CD4-positive, alpha-beta memory T cell (primary cell): Measurements from ENCODE around the gene BOC. TPM values are rescaled to one million over a fixed set of nuclear protein-coding genes. Genes with fewer than 3 reads are reported as not detected.

Experiments
- CTCF ChIA-PET: fragments of 350-600 bp; sonication (Branson Sonifier 250); formaldehyde crosslinking; loops from one replicate; lab custom pipeline; 2021; ENCODE audit warnings: inconsistent platforms; ENCODE audit not compliant: partially characterized antibody; lab: Charles Lee
- POLR2A ChIA-PET: fragments of 350-600 bp; sonication (Branson Sonifier 250); formaldehyde crosslinking; loops from one replicate; lab custom pipeline; 2021; ENCODE audit not compliant: partially characterized antibody; lab: Charles Lee
- DNase-seq, 5 donors: peaks; one replicate each; pipeline versions ENCODE4 v3.0.0 to v3.0.0-alpha.2; 2020 to 2022; ENCODE audit warnings: mixed read lengths in 1 of 5
- H3K27ac ChIP-seq: one replicate; pipeline ENCODE4 v1.7.0; 2013; ENCODE audit warnings: low read depth, low read length
- H3K27me3 ChIP-seq: 2 replicates; pipeline ENCODE4 v1.7.0; 2013; ENCODE audit warnings: mild to moderate bottlenecking, low read length, moderate library complexity; ENCODE audit not compliant: insufficient read depth
- H3K36me3 ChIP-seq: 2 replicates; pipeline ENCODE4 v1.7.0; 2013; ENCODE audit warnings: mild to moderate bottlenecking, low read length, moderate library complexity; ENCODE audit not compliant: insufficient read depth
- H3K4me1 ChIP-seq: 2 replicates; pipeline ENCODE4 v1.7.0; 2013; ENCODE audit warnings: mild to moderate bottlenecking, low read length, moderate library complexity; ENCODE audit not compliant: insufficient read depth
- H3K4me3 ChIP-seq, 2 donors: one replicate each; pipeline ENCODE4 v1.7.0; 2013; ENCODE audit warnings: low read length in 2 of 2, mild to moderate bottlenecking in 1 of 2
- H3K9me3 ChIP-seq, 2 donors: one replicate each; pipeline ENCODE4 v1.7.0; 2013; ENCODE audit warnings: low read length in 2 of 2, control low read depth in 1 of 2; ENCODE audit not compliant: control insufficient read depth in 1 of 2
- H3K27ac Mint-ChIP-seq, 7 donors: one replicate each; pipeline ENCODE4 v1.8.0; 2020 to 2021; ENCODE audit warnings: mixed read lengths in 7 of 7, mild to moderate bottlenecking in 6 of 7, inconsistent platforms in 3 of 7, moderate library complexity in 3 of 7
- H3K27me3 Mint-ChIP-seq, 2 donors: one replicate each; pipeline ENCODE4 v1.8.0; 2020 to 2021; ENCODE audit warnings: mixed read lengths in 2 of 2
- H3K36me3 Mint-ChIP-seq, 2 donors: one replicate each; pipeline ENCODE4 v1.8.0; 2020 to 2021; ENCODE audit warnings: mixed read lengths in 2 of 2, inconsistent platforms in 1 of 2, mild to moderate bottlenecking in 1 of 2
- H3K4me1 Mint-ChIP-seq, 4 donors: one replicate each; pipeline ENCODE4 v1.8.0; 2020 to 2021; ENCODE audit warnings: mixed read lengths in 4 of 4, mild to moderate bottlenecking in 1 of 4
- H3K4me3 Mint-ChIP-seq, 8 donors: one replicate each; pipeline ENCODE4 v1.8.0; 2020 to 2021; ENCODE audit warnings: mixed read lengths in 8 of 8, mild to moderate bottlenecking in 7 of 8, moderate library complexity in 6 of 8, inconsistent platforms in 3 of 8
- H3K9me3 Mint-ChIP-seq, 8 donors: one replicate each; pipeline ENCODE4 v1.8.0; 2020 to 2021; ENCODE audit warnings: mixed read lengths in 8 of 8, mild to moderate bottlenecking in 5 of 8, inconsistent platforms in 3 of 8, moderate library complexity in 1 of 8
- intact Hi-C: fragments of 100-400 bp; cut with micrococcal nuclease; formaldehyde crosslinking; loops from one replicate; pipeline ENCODE4 v1.15.1; 2023
- polyA plus RNA-seq, 2 donors: library from polyadenylated mRNA; unstranded; fragments of 300-500 nt; fragmentation: Illumina TruSeq; gene quantifications; one replicate each; pipeline ENCODE4 v1.2.3, GENCODE V29; 2021
- total RNA-seq, 2 experiments: library from RNA; stranded (reverse); gene quantifications; one replicate each; pipeline ENCODE4 v1.2.3, GENCODE V29; 2021

The BOC gene
- total and polyA plus RNA-seq, 4 experiments from 2014 or later = not detected

DNA sequence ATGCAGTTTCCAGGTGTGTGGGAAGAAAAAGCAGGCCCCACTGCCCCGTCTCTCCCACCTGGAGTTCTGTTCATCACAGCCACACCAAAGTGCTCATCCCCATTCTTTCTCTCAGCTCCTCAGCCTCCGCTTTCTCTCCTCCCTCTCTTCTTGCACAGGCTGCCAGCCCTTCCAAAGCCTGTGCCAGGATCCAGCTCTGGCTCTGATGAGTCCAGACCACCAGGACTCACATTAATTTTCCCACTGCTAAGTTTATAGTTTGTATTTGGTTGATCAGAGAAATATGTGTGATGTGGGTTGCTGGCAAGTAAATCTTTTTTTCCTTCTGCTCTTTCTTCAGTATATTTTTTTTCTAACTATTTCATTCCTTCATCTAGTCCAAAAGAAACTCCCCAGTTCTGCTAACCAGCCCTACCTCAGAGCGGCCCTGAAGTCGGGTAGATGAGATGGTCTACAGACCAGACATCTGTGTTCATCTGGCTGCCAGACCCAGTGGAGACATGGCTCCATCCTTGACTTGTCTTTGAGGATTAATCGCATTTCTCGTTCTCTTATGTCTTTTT, 49.8 kb downstream of the BOC start:
- H3K4me3 Mint-ChIP-seq = no peak overlapping the region
- Histone ChIP-seq H3K36me3 (no peaks in the 10 kb centered on the region), H3K9me3 (no peaks in the 10 kb centered on the region), H3K4me1 (no peaks in the 10 kb centered on the region), H3K27ac (no peak overlapping the region), H3K4me3 (no peak overlapping the region), H3K27me3 (no peaks in the 10 kb centered on the region)
- intact Hi-C loops = no loop called here
- no peak overlapping the region for H3K27ac Mint-ChIP-seq
- ChIA-PET CTCF (no interaction called here), POLR2A (no interaction called here)
- peaks cover 1 to 6% of the 10 kb centered on the region in 2 donors for H3K27me3 Mint-ChIP-seq
- H3K36me3 Mint-ChIP-seq = no peaks in the 10 kb centered on the region
- no peak for DNase-seq
- no peaks in the 10 kb centered on the region for H3K9me3 Mint-ChIP-seq
- no peaks in the 10 kb centered on the region for H3K4me1 Mint-ChIP-seq

DNA sequence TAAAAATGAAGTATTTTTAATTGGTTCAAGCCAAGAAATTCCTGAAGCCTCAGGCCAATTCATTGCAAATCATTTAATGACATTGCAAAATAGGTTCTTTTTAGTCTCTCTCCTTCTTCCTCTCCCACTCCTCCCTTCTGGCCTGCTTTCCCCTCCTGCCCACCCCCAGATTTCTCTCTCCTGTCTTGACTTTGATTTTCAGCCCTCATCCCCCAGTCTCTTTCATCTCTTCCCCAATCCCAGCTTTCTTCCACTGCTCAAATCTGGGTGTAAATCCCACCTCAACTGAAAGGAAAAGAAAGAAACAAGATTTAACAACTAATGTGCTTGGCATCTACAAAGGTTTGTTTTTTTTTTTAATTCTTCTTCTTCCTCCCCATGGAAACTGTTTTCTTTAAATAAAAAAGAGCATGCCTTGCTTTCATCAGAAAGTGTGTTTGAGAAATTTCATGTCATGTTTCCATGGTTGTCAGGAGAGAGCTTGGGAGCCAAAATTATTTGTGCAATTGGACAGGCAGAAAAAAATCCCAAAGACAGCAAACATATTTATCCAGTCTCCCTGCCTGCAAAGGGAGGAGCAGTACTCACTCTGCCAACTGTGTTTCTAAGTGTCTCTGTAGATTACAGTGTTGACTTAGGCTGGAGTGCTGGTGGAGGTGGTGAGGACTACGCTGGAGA, 50.4 kb downstream of the BOC start:
- Histone ChIP-seq H3K36me3 (no peaks in the 10 kb centered on the region), H3K4me1 (no peaks in the 10 kb centered on the region), H3K27me3 (no peaks in the 10 kb centered on the region), H3K9me3 (no peaks in the 10 kb centered on the region), H3K27ac (no peak overlapping the region), H3K4me3 (no peak overlapping the region)
- Mint-ChIP-seq H3K36me3 (no peaks in the 10 kb centered on the region), H3K9me3 (no peaks in the 10 kb centered on the region), H3K4me1 (no peaks in the 10 kb centered on the region), H3K27ac (no peak overlapping the region), H3K27me3 (peaks cover 1 to 6% of the 10 kb centered on the region in 2 donors), H3K4me3 (no peak overlapping the region)
- ChIA-PET CTCF (interaction anchor here (1.2 kb wide), 1 partner anchor 27 kb away, joined by 3 read pairs; no protein-coding TSS in a partner anchor), POLR2A (no interaction called here)
- intact Hi-C loops = no loop called here
- no peak for DNase-seq

DNA sequence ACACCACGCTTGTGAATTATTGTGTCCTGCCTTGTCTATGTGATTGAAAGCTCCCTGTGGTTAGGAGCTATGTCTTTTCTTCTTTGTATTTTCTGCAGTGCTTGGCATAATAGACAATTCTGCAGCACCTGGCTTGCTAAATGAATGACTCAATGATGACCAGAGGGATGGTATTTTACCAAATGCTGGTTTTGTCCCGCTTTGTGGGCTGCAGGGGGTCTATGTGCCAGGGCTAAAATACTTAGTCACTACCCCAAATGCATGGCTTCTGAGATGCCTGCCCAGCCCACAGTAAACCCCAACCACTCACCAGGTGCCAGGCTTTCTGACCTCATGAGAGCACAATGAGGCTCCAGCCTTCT, 50.9 kb downstream of the BOC start:
- no peaks in the 10 kb centered on the region for H3K9me3 ChIP-seq
- DNase-seq = no peak
- no peak overlapping the region for H3K4me3 ChIP-seq
- no peak overlapping the region for H3K27ac ChIP-seq
- peaks cover 1 to 6% of the 10 kb centered on the region in 2 donors for H3K27me3 Mint-ChIP-seq
- no peaks in the 10 kb centered on the region for H3K9me3 Mint-ChIP-seq
- no peak overlapping the region for H3K27ac Mint-ChIP-seq
- H3K36me3 Mint-ChIP-seq = no peaks in the 10 kb centered on the region
- ChIA-PET CTCF (interaction anchor here (1.2 kb wide), 1 partner anchor 26 kb away, joined by 3 read pairs; no protein-coding TSS in a partner anchor), POLR2A (no interaction called here)
- no peak overlapping the region for H3K4me3 Mint-ChIP-seq
- no peaks in the 10 kb centered on the region for H3K4me1 ChIP-seq
- H3K27me3 ChIP-seq = no peaks in the 10 kb centered on the region
- intact Hi-C loops = no loop called here
- no peaks in the 10 kb centered on the region for H3K4me1 Mint-ChIP-seq
- no peaks in the 10 kb centered on the region for H3K36me3 ChIP-seq

DNA sequence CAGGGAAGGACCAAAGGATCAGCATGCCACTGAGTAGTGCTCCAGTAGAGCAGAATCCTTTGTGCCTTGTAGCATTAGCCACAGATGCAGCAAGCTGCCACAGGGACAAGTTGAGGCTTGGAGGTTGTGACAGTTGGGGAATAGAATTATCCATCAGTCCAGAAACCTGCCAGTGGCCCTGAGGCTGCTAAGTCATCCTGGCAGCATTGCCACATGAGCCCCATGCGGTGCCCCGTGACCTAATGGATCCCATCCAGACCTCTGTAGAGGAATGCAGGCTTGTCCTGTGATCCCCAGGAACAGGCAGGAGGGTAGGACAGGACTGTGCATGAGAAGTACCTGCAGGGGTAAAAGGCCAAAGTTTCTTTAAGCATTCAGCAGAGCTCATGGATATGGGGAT, 51.7 kb downstream of the BOC start:
- no peaks in the 10 kb centered on the region for H3K4me1 ChIP-seq
- H3K27me3 ChIP-seq = no peaks in the 10 kb centered on the region
- H3K27me3 Mint-ChIP-seq = peaks cover 1 to 8% of the 10 kb centered on the region in 2 donors
- H3K4me3 Mint-ChIP-seq = no peak overlapping the region
- DNase-seq = no peak
- POLR2A ChIA-PET = no interaction called here
- intact Hi-C loops = no loop called here
- H3K27ac Mint-ChIP-seq = no peak overlapping the region
- H3K4me3 ChIP-seq = no peak overlapping the region
- CTCF ChIA-PET = interaction anchor here (0.6 to 1.9 kb wide), 2 partner anchors 26 to 1224 kb away, joined by 3 to 5 read pairs; no protein-coding TSS in a partner anchor
- H3K4me1 Mint-ChIP-seq = no peaks in the 10 kb centered on the region
- no peaks in the 10 kb centered on the region for H3K9me3 Mint-ChIP-seq
- no peak overlapping the region for H3K27ac ChIP-seq
- H3K36me3 Mint-ChIP-seq = no peaks in the 10 kb centered on the region
- no peaks in the 10 kb centered on the region for H3K9me3 ChIP-seq
- H3K36me3 ChIP-seq = no peaks in the 10 kb centered on the region

DNA sequence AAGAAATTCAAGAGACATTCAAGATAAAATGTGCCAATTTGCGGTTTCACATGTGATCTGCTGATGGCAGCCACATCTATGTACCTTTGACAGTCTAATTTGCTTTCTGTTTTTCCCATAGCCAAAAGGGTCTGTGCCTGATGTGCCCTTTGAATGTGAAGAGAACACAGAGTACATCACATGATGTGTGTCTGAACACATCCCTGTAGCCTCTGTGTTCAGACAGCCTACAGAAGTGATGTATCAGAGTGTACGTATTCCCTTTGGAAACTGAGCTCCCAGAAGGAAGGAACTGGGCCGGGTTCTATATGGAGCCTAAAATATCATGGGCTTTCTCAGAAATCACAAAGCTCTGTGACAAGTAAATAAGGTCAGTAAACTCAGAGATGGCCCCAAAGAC, 52.4 kb downstream of the BOC start:
- CTCF ChIA-PET = interaction anchor here (1.9 kb wide), 1 partner anchor 25 kb away, joined by 5 read pairs; no protein-coding TSS in a partner anchor
- no peak overlapping the region for H3K4me3 Mint-ChIP-seq
- DNase-seq = no peak
- peaks cover 1 to 10% of the 10 kb centered on the region in 2 donors for H3K27me3 Mint-ChIP-seq
- no peaks in the 10 kb centered on the region for H3K36me3 ChIP-seq
- H3K9me3 ChIP-seq = no peaks in the 10 kb centered on the region
- H3K4me3 ChIP-seq = no peak overlapping the region
- H3K4me1 Mint-ChIP-seq = no peaks in the 10 kb centered on the region
- intact Hi-C loops = no loop called here
- H3K9me3 Mint-ChIP-seq = no peaks in the 10 kb centered on the region
- H3K4me1 ChIP-seq = no peaks in the 10 kb centered on the region
- POLR2A ChIA-PET = no interaction called here
- no peak overlapping the region for H3K27ac Mint-ChIP-seq
- no peak overlapping the region for H3K27ac ChIP-seq
- no peaks in the 10 kb centered on the region for H3K27me3 ChIP-seq
- H3K36me3 Mint-ChIP-seq = no peaks in the 10 kb centered on the region

DNA sequence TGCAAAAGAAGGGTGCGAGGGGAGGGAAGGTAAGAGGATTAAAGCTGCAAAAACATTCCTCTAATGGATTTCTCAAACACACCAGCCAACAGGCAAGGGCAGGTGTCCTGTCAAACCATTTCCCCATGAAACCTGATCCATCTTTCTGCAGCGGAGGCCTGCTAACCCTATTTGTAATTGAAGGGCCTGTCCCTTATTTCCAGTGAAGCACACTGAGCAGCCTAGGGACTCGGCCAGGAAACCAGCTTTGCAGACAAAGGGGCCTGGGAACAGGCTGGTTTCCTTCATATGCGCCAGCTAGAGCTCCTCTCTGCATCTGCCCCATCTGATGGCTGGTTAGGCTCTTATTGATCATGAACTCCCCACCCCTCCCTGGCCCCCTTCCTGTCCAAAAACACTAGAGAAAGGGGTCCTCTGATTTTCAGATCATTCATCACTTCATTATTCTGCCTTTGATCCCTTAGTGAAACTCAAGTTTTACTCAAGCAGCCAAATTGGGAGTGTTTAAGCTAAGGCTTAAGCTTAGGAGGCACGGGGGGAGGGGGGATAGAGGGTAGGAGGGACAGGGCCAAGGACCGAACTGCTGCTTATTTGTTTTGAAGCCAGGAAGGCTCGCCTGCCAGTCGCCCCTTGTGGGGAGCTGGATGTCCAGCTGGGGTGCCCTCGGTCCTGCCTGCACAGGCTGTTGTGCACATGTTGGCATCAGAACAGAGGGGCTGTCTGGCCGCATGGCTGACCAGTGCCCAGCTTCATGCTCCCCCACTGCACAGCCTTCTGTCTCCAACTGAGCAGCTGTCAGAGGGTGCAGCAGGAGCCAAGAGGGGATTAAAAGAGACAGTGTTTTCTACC, 53.1 kb downstream of the BOC start:
- intact Hi-C loops = no loop called here
- no peak overlapping the region for H3K27ac ChIP-seq
- ChIA-PET CTCF (interaction anchor here (1.0 to 1.9 kb wide), 2 partner anchors 9 to 25 kb away, joined by 5 read pairs; no protein-coding TSS in a partner anchor), POLR2A (no interaction called here)
- Mint-ChIP-seq H3K27ac (no peak overlapping the region), H3K36me3 (no peaks in the 10 kb centered on the region), H3K4me1 (no peaks in the 10 kb centered on the region), H3K9me3 (no peaks in the 10 kb centered on the region), H3K4me3 (no peak overlapping the region), H3K27me3 (peaks cover 1 to 10% of the 10 kb centered on the region in 2 donors)
- no peaks in the 10 kb centered on the region for H3K36me3 ChIP-seq
- no peaks in the 10 kb centered on the region for H3K9me3 ChIP-seq
- H3K27me3 ChIP-seq = no peaks in the 10 kb centered on the region
- H3K4me1 ChIP-seq = no peaks in the 10 kb centered on the region
- DNase-seq = no peak
- H3K4me3 ChIP-seq = no peak overlapping the region

DNA sequence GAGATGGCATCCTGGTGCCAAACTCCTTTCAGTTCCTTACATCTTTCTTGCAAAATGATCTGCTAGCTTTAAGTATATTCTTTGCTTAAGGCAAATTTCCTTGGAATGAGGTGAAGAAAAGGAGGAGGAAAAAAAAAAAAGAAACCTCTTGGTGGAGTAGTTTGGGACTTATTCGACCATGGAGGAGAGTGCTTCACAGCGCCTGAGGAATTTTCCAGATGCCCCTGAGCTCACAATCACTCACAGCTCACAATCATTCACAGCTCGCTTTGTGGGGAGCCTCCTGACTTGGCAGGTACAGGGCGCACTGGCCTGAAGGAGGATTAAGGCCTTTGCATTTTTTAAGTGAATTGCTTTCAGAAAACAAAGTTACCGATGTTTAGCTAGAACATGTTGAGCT, 53.9 kb downstream of the BOC start:
- intact Hi-C loops = no loop called here
- no peak overlapping the region for H3K27ac ChIP-seq
- Mint-ChIP-seq H3K9me3 (no peaks in the 10 kb centered on the region), H3K27me3 (peaks cover 1 to 10% of the 10 kb centered on the region in 2 donors), H3K27ac (no peak overlapping the region), H3K4me3 (no peak overlapping the region), H3K4me1 (no peaks in the 10 kb centered on the region), H3K36me3 (no peaks in the 10 kb centered on the region)
- no peak overlapping the region for H3K4me3 ChIP-seq
- H3K4me1 ChIP-seq = no peaks in the 10 kb centered on the region
- POLR2A ChIA-PET = no interaction called here
- CTCF ChIA-PET = interaction anchor here (1.0 kb wide), 1 partner anchor 9 kb away, joined by 5 read pairs; no protein-coding TSS in a partner anchor
- no peaks in the 10 kb centered on the region for H3K27me3 ChIP-seq
- H3K36me3 ChIP-seq = no peaks in the 10 kb centered on the region
- H3K9me3 ChIP-seq = no peaks in the 10 kb centered on the region
- no peak for DNase-seq
